HG02970 (cell line): ENCODE data around the gene STC2.
"Not testable (repeated sequence)": the region's sequence is repeated elsewhere in the genome, so short reads cannot be mapped to it uniquely, and the experiment has no call there.

Experiments
- ATAC-seq: cut with Tn5 transposase; IDR thresholded peaks from one replicate; pipeline ENCODE4 v1.9.1; 2021; ENCODE audit warnings: mild to moderate bottlenecking, moderate library complexity, moderate number of reproducible peaks; ENCODE audit not compliant: unreplicated experiment, low FRiP score

The STC2 gene, protein sequence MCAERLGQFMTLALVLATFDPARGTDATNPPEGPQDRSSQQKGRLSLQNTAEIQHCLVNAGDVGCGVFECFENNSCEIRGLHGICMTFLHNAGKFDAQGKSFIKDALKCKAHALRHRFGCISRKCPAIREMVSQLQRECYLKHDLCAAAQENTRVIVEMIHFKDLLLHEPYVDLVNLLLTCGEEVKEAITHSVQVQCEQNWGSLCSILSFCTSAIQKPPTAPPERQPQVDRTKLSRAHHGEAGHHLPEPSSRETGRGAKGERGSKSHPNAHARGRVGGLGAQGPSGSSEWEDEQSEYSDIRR

DNA sequence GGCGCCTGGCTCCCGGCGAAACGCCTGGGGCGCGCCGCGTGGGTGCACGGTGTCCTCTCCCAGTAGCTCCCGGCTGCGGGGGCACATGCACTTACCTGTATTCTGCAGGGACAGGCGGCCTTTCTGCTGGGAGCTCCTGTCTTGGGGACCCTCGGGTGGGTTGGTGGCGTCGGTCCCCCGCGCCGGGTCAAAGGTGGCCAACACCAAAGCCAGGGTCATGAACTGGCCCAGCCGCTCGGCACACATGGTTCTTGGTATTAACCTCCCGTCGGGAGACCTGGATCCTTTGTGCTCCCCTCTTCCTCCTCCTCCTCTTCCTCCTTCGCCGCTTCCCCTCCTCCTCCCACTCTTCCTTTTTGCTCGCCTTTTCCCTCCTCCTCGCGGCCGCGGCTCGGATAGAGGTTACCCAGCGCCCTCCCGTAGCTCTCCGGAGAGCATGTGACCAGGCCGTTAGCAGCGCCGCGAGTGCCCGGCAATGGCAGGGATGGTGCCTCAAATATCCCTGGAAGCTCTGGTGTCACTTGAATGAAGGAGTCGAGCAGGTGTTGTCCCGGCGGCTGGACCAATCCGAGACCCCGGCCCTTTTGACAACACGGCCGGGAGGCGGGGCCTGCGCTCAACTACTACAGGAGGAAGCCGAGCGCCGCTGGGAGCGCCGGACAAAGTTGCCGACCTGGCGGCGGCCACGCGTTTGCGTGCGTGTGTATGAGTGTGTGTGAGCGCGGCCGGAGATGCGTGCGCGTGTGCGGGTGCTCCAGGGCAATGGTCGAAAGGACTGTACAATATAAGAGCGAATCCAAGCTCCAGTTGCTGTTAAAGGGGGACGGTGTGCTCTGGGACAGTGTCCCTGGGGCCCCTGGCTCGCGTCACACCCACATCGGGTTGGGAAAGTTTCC, at the start of gene STC2:
Gene STC2 (minus strand): TSS at position 467 of the 896 bp plus-strand sequence. CDS start 221 bp downstream, at position 246.
- ATAC-seq, result peak; percentile 43

DNA sequence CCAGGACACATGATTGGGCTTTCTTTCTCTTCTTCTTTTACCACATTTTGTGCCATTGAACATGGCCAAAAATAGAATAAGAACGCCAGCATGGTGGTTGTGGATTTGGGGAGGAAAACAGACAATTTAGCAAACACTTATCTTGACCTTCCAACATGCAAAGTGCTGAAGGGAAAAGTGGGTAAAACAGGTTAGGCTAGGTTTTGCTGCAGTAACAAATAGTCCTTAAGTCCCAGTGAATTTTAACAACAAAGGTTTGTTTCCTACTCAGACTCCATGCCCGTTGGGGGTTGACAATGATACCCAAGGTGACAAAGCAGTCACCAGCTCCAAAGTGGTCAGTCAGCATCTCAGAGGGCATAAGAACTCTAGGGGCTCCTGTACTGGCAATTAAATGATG, 43.2 kb upstream of the STC2 start:
- no peak for ATAC-seq

DNA sequence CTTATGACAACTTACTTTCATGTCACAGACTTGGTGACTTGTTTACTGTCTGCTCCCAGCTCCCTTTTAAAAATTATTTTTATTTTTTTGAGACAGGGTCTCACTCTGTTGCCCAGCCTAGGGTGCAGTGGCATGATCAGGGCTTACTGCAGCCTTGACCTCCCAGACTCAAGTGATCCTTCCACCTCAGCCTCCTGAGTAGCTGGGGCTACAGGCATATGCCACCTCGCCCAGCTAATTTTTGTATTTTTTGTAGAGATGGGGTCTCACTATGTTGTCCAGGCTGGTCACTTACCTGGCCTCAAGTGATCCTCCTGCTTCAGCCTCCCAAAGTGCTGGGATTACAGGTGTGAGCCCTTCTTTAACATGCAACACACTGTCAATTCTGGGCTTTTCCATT, 35.2 kb upstream of the STC2 start:
- ATAC-seq, result not testable (repeated sequence)

DNA sequence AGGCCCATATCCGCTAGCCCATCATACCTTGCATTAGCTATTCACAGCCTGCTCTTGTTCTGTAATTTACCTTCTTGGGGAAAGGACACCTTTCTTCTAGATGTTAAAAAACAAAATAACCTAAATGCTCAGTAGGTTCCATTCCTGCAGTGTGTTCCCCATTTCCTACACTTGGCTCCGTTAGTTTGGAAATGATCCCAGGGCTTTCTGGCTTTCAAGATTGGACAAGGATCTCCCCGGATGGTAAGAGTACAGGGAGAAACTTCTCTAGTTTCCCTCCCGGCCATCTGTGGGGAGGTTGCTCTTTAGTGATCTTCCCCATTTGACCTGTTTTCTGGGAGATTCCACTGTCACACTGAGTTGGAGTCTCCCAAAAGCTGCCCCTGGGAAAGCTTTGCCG, 27.3 kb upstream of the STC2 start:
- ATAC-seq, result no peak

DNA sequence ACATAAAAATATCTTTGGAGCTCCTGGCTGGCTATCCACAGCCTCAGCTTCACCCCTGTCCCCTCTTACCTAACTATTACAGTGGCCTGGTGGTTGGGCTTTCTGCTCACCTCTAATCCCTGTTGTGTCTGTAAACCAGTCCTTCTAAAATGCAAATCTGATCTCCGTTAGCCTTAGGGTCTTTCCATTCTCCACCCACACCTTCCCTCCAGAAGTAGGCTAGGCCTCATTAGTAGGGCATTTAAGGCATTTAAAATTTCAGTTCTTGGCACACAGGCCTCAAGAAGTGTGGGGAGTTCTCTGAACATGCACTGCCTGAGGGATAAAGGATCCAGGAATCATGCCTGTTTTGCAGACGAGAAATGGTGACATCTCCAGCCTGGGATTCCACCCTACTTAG, 26.4 kb upstream of the STC2 start:
- ATAC-seq, result no peak

DNA sequence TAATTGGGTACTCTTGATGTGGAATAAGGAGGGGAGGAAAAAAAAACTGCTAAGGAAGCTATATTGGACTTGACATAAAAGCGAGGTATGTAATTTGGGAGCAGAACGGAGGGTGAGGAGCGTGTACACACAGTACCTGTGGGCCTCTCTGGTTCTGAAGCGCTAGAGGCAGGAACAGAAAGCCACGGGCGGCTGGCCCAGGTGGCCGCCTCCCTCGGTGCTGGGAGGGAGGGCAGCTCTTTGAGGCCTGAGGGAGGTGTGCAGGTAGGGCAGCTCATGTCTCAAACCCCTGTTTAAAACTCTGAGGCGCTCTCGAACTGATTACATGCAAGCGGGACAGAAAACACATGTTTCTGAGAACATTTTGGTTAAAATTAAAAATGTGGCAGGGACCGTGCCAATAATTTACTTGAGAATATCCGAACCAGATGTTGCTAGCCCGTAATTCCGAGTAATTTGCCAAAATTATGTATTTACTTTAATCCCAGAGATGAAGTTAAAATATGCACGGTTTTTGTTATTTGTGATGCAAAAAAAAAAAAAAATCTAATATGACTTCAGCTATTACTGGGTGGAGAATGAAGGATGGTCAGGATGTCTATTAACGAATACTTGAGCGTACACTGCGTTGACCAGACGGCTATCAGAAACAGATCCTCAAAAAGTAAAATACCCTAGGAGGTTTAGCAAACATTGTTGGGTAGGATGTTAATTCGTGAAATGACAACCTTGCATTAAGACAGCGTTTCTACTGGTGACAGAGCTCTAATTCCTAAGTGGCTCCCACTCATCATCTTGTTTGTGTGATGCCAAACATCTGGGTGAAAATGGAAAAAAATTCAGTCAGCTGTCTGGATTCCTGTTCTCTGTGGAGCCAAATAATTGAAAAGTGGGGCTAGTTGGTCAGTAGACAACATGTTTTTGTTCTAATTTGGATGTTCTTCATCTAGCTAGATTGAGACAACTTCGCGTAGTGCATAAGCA, 24.4 kb upstream of the STC2 start:
- ATAC-seq, result no peak

DNA sequence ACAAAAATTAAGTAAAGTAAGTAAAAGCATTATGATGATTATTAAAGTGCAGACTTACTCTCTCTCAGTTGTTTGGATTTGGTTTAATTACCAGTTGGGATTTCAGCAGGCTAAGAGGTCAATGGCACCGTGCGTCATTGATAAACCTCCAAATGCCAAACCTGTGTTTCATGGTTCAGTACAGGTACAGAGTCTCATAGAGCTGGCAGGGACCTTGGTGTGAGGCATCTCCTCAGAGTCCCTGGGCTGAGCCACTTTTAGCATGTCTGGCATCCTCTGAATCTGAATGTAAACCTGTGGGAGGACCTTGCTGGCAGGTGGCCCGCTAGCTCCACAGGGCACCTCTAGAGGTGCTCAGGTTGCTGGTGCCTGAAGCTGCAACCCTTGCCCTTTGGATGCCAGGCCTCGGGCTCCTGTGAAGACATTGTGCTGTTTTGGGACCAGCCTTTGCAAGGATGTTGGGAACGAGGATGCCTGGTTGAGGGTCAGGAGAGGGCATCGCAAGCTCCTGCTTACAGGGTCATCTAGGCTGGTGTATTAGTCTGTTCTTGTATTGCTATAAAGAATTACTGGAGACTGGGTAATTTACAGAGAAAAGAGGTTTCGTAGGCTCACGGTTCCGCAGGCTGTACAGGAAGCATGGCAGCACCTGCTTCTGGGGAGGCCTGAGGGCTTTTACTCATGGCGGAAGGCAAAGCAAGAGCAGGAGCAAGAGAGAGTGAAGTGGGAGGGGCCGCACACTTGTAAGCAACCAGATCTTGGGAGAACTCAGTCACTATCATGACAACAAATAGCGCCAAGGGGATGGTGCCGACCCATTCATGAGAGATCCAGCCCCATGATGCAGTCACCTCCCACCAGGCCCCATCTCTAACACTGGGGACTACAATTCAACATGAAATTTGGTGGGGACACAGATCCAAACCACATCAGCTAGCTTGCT, 14.9 kb upstream of the STC2 start:
- no peak for ATAC-seq

DNA sequence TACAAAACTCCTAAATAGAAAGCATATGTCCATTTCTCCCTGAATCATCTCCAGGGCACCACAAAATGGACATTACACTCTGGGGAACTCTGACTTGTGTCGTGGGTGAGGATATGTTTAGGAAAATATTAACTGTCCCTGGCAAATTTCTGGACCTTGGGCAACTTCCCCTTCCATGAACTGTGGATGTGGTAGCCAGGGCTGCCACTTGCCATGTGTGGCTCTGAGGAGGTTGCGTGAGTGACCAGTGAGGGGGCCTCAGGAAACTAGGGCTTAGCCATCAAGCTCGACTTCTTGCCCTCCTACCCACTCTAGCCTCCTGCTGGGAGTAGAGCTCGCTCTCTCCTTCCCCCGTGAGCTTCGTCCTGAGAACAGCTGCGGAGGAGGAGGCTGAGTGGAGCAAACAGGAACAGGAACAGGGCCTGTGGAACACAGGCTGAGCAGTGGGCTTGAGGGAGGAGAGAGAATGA, 13.8 kb upstream of the STC2 start:
- no peak for ATAC-seq

DNA sequence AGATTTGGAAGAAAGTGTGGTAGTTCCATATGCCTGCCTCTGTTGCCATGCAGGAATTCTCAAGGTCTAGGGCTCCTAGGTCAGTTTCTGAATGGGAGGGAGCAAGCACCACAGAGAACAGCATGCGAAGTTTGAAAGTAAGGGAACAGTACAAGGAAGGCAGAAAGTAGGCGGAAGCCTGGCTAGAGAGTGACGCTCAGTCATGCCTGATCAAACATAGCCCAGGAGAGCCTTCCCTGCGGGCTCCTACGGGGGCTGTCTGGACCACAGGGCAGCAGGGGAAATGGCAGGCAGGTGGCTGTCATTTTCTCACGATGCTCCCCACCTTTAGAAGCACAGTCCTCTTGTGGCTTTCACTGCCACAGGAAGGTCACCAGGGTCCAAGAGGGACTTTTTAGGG, 12.8 kb upstream of the STC2 start:
- ATAC-seq, result no peak

DNA sequence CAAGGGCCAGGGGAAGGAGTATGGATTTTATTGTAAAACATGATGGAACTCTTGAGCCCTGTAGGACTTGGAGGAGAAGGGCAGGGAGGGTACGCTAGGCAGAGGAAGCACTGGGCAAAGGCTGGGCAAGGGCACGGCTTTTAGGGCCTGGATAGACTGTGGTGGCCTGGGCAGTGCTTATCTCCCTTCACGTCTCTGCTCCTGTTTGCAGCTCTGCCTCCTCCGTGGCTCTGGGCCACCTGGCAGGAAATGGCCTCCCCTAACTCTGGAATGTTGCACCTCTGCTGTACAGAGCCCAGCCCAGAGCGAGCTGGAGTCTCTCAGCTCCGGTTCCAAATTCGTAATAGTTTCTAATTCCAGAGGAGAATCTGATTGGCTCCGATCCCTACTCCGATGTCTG, 12.2 kb upstream of the STC2 start:
- ATAC-seq, result no peak

DNA sequence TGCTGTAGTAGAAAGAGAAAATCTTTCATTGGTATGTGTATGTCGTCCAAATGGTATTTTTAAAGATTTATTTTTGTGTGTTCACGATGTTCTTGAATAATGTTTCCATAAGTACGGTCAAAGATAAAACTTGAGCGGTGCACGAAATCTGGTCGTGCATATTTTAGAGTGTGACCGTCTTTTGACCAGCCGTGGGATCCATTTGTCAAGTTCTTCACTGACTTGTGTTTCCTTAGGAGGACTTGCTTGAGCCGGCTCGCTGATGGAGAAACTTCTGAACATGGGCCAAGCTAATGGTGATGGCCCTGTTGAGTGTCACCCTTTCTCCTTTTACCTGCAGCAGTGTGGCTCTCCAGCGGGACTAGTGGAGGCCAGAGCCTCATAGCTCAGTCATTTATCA, 11.1 kb upstream of the STC2 start:
- no peak for ATAC-seq

DNA sequence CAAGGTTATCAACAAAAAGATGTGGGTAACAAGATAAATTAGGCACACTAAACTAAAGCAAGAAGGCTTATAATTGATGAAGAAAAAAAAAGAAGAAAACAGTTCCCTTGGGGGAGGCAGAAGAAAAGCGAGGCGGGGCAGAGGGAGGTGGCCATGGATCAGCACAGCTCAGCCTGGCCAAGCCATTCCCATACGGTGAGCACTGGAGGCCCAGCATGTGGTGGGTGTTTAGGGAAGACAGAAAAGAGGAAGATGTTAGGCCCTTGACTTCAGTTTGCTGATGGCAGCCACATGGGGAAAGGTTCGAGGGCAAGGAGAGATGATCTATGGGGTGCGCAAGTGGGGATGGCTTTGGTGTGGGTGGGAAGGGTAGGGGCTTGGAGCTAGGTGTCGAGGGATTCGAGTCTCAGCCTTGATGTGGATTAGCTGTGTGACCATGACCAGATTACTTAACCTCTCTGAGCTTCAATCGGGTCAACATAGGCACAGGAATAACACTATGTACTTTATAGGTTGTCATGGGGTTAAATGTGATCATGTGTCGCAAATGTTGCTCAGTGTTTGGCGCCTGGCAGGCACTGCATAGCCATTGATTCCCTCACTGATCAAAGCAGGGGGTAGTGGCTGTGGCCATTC, 10.3 kb upstream of the STC2 start:
- ATAC-seq, result no peak

DNA sequence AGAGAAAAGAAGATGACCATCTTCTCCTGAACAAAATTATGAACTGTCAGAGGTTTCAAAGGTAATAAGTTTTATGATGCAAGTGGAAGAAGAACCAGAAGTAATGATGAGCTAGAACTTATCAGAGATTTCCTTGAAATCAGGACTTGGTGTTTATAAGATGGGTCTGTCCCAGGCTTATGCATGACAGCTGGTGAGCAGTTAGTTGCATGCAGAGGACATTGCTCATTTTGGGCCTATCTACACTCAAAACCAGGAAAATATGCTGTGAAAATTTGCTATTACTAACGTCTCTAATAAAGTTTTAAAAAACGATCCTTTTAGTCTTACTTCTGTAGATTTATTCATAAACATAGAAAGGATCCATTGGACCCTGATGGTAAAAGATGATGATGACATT, 6.6 kb upstream of the STC2 start:
- no peak for ATAC-seq

DNA sequence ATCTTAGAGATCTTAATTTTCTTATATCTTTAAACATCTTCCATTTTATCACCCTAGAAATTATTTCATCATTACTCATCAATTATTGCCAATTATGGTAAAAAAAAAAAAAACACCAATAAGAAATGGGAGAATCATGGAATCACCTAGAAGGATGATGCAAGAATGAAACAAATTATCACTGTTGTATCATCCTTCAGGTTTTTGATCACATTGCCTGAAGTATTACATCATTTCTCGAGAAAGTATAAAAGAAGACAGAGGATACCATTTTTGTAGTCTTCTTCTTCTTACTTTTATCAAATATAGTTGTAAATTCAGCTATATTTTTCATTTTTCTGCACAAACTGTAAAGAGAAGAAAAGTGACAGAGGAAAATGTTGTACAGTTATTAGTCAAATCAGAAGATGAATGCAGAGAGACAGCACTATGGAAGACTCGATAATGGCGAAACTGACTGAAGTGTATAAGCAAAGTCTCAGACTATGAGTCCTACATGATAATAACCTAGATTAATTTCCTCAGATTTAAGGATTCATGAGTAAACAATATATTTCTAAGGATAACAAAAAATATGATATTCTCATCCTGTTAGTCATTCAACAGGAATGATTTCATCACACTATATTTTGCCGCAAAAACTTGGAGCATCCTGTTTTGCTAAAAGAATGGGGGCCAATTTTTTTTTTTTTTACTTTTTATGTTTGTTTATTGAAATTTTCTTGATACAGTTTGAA, 5.9 kb upstream of the STC2 start:
- no peak for ATAC-seq

DNA sequence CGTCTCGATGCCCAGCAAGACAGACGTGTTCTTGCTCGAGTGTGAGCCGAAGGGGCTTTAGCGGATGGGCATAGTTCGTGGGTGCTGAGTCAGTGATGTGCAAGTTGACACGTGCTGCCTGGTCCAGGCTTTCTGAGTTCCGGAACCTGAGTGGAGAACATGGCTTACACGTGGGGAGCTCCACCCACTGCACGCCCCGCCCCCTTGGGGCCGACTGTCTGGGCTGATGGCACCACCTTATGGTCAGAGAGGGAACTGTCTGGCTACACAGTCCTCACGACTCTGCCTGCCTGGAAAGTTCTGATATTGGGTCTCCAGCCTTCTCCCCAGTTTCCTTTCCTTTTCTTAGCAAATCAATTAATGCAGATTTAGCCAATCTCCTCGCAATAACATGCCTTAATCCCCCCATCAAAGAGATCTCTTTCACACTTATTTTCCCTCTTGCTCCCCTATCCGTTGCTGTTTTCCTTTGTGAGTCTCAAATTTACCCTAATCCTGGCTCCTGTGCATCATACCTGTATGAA, 3.8 kb upstream of the STC2 start:
- no peak for ATAC-seq

DNA sequence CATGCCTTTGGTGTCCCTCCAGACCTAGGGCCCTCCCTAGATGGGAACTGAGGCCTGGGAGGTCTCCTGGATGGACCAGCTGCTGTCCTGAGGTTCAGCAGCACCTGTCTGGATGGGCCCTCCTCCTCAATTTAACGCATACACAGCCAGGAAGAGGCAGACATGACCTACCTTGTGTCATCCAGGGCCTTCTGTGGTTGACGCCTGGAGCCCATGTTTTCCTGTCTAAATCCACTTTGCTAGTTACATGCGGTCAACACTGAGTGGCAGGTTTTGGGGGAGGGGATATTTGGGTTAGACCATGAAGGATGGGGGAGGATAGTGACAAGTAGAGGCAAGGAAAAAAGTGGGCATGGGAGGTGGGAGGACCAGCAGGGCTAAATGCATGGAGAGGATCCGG, 3.1 kb upstream of the STC2 start:
- no peak for ATAC-seq

DNA sequence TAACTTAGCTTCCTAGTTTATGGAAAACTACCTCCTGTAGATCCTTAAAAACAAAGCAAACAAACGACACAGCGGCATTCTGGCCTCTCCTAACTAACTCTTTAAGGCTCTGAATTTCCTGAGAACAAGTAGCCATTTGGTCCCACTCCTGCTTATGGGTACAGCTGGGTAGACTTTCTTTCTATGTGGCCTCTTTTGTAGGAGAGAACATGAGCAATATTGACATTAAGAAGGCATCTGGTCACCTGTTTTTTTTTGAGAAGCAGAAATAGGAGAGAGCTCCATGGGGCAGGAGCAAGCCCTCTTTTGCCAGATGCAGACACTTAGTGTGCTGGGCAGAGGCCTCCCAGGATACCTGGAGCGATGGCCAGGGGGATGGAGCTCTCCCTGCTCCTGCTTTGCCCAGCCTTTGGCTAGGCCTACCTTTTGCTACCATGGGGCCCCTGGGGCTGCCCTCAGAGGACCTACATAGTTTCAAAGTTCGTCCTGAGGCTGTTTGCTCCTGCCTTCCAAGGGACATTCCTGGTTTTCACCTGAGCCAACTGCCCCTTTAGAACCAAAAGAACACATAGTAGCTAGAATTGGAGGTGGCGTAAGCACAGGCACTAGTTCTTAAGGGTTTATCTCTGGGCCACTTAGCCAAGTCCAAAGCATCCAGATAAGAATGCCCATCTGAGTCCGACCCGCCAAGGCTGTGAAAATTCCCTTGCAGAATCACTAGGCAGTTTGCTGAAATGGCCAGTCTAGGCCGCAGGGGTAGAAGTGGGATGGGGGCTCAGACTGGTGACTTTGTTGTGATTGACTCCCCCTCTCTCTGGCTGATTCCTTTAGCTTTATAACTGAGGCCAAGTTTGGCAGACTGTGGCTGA, 2.4 kb upstream of the STC2 start:
- no peak for ATAC-seq
